Sciatic nerve (tissue), 2 donors: ENCODE data around the gene MRC1. TPM values are rescaled to one million over a fixed set of nuclear protein-coding genes. Genes with fewer than 3 reads are reported as not detected.

ENCODE experiments used
- ATAC-seq: fragments of 200-7000 bp; cut with Tn5 transposase; one replicate; pipeline ENCODE4 v1.9.1; 2020; ENCODE audit warnings: mild to moderate bottlenecking, moderate library complexity
- DNase-seq: peaks from one replicate; pipeline ENCODE4 v3.0.0-alpha.2; 2020; ENCODE audit warnings: low spot score
- intact Hi-C: fragments of 100-400 bp; cut with DNase I; formaldehyde crosslinking; loops from one replicate; pipeline ENCODE4 v1.14.2; 2022
- total RNA-seq: library from RNA; stranded (reverse); fragmentation: NEBNext Ultra II Directional; extraction: Animal tissue kit (Norgen Biotek cat#: 25700); gene quantifications from one replicate; pipeline ENCODE4 v1.2.1, GENCODE V29; 2021
- donor health status: DM: no; HTN: no; CAD: no.
- donor health status: DM: no; HTN: no; CAD: no.

Gene MRC1
- total RNA-seq, 1 donor from 2014 or later: 35.8 TPM

DNA sequence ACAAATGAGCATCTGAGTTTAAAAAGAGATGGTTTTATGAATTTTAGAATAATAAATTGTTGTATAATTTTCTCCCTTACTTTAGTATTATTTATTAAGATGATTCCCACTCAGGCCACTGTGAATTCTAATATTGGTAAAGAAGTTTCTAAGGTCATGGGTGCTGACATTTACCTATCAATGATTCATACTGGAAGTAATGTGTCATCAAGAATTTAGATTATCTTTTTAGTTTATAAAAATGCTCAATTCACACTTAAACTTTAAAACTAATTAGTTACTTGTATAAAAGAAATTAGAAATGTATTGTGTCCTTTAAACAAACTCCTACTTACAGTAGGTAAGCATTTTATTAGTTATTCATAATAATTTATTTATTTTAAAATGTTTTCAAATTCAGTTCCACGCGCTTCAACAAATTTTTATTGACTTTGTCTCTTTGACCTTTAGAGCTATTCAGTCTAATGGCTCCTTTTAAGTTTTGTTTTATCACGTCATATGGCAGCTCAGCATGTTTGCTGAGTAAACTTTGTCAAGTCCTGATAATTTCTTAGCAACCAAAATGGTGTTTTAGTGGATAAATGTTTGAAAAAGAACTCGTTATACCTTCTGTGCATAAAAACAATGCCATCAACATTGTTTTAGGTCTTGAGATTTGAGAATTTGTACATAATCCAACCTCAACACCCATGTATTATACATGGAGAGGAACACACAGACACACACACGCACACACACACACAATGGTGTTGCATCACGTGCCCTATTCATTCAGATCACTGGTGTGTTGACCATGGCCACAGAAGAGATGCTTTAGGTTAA lies 15.1 kb upstream of the MRC1 start:
- intact Hi-C loops: no loop called here
- DNase-seq (no peak), ATAC-seq (no peak)

GRCh38 chr10:17795083-17795482 lies 14.1 kb upstream of the MRC1 start:
- intact Hi-C loops: no loop called here
- DNase-seq (no peak), ATAC-seq (no peak)

DNA sequence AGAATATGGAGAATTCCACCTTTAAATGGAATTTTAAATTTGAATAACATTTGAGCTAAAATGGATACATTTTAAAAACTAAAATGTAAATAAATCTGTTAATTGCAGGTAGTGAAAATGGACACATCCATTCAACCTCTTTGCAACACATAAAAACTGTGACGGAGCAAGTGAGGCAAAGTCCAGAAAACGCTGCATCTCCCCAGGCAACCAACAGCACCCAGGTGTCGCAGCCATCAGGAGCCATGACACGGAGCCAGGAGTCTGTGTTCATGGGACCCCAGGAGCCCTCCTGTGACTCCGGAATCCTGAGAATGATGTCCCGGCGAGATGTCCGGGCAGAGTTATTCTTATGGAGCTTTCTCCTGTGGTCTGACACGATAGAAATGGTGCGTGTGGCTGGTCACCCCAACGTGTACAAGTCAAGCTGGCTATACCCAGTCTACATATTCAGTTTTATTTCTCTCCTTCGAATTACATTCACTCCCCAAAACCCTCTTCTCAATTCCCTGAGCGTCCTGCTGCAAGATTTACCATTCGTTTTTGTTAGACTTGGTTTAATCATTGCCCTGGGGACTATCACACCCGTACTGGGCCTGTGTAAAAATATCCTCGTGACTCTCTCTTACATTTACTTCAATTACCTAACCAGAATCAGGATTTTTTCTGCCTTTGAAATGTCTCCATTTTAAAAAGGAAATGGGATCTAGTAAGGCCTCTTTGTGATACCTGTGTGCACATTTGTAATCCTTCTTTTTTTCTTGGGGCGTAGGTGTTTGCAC lies 13.1 kb upstream of the MRC1 start:
- no peak for DNase-seq
- intact Hi-C loops: no loop called here
- ATAC-seq: no peak

- DNase-seq (no peak), ATAC-seq (no peak)
- intact Hi-C loops: no loop called here
Measured at GRCh38 chr10:17801507-17801906, 7.6 kb upstream of the MRC1 start.

GRCh38 chr10:17802350-17802749 lies 6.8 kb upstream of the MRC1 start:
- DNase-seq: no peak
- intact Hi-C loops: no loop called here
- ATAC-seq: no peak

DNA sequence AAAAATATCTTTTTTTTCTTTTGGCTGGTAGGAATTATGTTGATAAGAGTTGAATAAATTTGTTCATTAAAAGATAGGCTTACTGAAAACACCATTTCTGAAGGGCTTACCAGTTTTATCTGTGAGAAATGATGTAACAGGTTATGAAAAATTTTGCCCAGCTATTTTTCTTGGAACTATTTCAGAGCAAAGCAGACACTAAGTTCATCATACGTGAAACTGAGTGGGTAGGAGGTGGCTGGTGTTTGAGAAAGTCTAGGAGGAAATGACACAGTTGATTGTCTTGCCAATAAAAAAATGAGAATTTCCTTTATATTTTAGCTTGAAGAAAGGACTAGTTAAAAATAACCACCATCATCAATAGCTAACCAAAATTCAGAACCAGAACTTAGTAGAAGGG lies 6.2 kb upstream of the MRC1 start:
- ATAC-seq (no peak), DNase-seq (no peak)
- intact Hi-C loops: no loop called here

DNA sequence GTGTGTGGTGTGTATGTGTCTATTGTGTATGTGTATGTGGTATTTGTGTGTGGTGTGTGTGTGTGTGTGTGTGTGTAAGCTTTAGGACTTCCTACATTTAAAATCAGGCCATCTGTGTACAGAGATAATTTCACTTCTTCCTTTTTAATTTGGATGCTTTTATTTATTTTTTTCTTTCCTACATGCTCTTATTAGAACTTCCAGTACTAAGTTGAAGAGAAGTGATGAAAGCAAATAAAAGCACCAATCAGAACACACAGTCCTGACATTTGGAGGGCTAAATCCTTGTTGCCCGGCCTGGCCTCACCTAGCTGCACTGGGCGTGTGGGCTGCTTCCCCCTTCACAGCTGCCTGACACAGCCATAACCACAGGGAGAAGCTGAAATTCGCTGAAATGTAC lies 3.8 kb upstream of the MRC1 start:
- intact Hi-C loops: no loop called here
- ATAC-seq (peak; percentile 35), DNase-seq (no peak)

GRCh38 chr10:17805921-17806577 lies 3.1 kb upstream of the MRC1 start:
- no peak for ATAC-seq
- DNase-seq: no peak
- intact Hi-C loops: no loop called here

- intact Hi-C loops: no loop called here
- ATAC-seq (no peak), DNase-seq (no peak)
Measured at GRCh38 chr10:17811146-17811865, 2.2 kb downstream of the MRC1 start.

- DNase-seq: no peak
- ATAC-seq: no peak
- intact Hi-C loops: no loop called here
Measured at GRCh38 chr10:17814973-17815372, 5.8 kb downstream of the MRC1 start.

DNA sequence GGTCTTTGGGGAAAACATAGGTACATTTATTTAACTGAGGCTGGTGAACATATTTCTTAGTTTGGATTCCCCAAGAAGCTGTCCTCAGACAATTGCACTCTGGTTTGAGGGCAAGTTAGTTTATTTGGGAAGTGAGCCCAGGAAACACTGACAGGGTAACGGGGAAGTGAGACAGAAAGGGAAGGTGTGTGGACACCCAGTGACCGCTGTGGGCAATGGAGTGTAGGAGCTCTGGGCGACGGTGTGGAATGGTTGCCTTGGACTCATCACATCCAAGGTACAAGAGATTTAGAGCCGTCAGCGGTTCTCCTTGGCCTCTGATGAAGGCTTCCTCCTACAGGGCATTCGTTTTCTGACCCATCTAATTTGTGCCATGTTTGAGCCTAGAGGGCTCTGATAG lies 7.1 kb downstream of the MRC1 start:
- ATAC-seq (peak; percentile 41), DNase-seq (no peak)
- intact Hi-C loops: no loop called here

DNA sequence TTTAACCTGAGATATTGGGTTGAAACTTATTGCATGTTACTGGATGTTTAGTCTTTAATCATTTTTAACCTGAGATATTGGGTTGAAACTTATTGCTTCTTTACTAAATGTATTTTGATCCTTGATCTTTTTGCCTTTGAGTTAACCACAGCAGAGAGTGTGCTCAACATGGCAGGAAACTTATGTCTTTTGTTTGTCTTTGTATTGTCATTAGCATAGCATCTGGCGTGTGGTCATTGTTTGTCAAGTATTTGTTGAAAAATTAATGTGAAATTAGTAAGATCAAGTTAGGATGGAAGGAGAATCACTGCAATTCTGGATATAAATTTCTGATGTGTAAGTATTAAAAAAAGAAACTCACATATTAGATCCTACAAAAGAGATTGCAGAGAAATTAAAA lies 8.2 kb downstream of the MRC1 start:
- ATAC-seq: no peak
- intact Hi-C loops: no loop called here
- no peak for DNase-seq

DNA sequence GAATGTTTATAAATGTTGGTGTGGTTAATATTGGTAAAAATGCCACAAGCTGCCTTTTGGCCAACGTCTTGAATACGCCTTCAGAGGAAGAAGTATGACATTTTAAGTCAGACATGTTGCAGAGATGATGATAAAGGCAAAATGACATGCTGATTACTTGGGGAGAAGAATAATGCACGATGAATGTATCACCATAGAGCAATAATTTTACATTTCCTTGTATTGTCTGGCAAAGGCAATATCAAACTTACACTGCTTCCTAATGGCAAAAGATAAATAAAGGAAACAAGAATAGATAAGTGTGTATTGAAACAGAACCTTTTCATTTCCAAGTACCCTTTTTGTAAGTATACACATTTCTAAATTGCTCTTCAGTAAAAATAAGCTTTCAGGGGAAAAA lies 8.6 kb downstream of the MRC1 start:
- ATAC-seq (no peak), DNase-seq (no peak)
- intact Hi-C loops: no loop called here

- intact Hi-C loops: no loop called here
- ATAC-seq: no peak
- DNase-seq: no peak
Measured at GRCh38 chr10:17819836-17820235, 10.7 kb downstream of the MRC1 start.

DNA sequence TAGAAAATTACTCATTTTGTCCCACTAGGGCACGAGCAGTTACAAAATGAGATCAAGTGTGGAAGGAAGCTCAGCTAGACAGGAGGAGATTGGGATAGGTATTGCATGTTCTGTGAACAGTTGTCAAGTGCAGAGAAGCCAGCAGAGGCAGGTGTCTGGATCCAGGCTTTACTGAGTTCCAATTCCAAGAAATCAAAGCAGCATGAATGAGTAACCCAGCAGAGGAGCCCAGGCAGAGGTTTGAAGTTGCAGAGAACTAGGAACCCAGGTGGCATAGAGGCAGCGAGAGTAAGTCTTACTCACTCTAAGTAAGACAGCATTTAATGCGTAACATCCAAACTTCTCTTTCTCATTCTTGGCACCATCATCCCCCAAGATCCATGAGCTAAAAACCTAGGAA lies 11.8 kb downstream of the MRC1 start:
- ATAC-seq (no peak), DNase-seq (no peak)
- intact Hi-C loops: no loop called here

- DNase-seq (no peak), ATAC-seq (no peak)
- intact Hi-C loops: no loop called here
Measured at GRCh38 chr10:17821893-17822292, 12.7 kb downstream of the MRC1 start.

GRCh38 chr10:17831341-17831740 lies 22.2 kb downstream of the MRC1 start:
- intact Hi-C loops: no loop called here
- DNase-seq (no peak), ATAC-seq (no peak)

GRCh38 chr10:17831896-17832295 lies 22.7 kb downstream of the MRC1 start:
- intact Hi-C loops: no loop called here
- no peak for DNase-seq
- ATAC-seq: no peak

- intact Hi-C loops: no loop called here
- no peak for DNase-seq
- ATAC-seq: no peak
Measured at GRCh38 chr10:17833656-17834055, 24.5 kb downstream of the MRC1 start.
